Skeletal muscle satellite cell (primary cell): Measurements from ENCODE around the gene TTLL4.

ENCODE experiments used
- H3K27me3 ChIP-seq: 2 replicates; pipeline ENCODE4 v1.7.0; 2013; ENCODE audit warnings: low read length; ENCODE audit not compliant: control insufficient read depth, insufficient read depth
- H3K36me3 ChIP-seq: 2 replicates; pipeline ENCODE4 v1.7.0; 2013; ENCODE audit warnings: mild to moderate bottlenecking, control low read depth, low read length; ENCODE audit not compliant: insufficient read depth
- H3K4me1 ChIP-seq: 2 replicates; pipeline ENCODE4 v1.7.0; 2013; ENCODE audit warnings: low read length; ENCODE audit not compliant: control insufficient read depth, insufficient read depth
- H3K4me2 ChIP-seq: 2 replicates; pipeline ENCODE4 v1.7.0; 2013; ENCODE audit warnings: mild to moderate bottlenecking, low read length
- H3K4me3 ChIP-seq: 2 replicates; pipeline ENCODE4 v1.7.0; 2013; ENCODE audit warnings: low read length
- H3K9ac ChIP-seq: 2 replicates; pipeline ENCODE4 v1.7.0; 2013; ENCODE audit warnings: mild to moderate bottlenecking, low read depth, low read length, moderate library complexity
- H3K9me3 ChIP-seq: replicated peaks from 2 replicates; pipeline ENCODE4 v1.7.0; 2013; ENCODE audit warnings: mild to moderate bottlenecking, control low read depth, low read length

TTLL4 gene

DNA sequence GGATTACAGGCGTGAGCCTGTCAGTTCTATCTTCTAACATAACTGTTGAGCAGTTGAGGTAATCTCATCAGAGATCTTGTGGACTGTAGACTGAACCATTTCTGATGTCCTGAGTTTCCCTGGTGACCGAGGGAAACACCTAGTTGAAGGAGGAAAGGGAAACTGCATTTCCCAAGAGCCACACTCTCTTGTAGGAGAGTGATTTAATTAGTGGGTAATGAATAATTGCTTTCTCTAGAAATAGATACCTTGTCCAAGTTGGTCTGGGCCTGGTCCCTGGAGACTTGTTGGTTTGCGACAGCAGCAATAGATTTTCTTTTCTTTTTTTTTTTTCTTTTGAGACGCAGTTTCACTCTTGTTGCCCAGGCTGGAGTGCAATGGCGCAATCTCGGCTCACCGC, 7.4 kb downstream of the TTLL4 start:
- Histone ChIP-seq H3K9ac (no peak overlapping the region), H3K9me3 (no peaks in the 10 kb centered on the region), H3K27me3 (no peaks in the 10 kb centered on the region), H3K4me1 (no peaks in the 10 kb centered on the region), H3K36me3 (no peaks in the 10 kb centered on the region), H3K4me2 (no peak overlapping the region), H3K4me3 (no peak overlapping the region)

DNA sequence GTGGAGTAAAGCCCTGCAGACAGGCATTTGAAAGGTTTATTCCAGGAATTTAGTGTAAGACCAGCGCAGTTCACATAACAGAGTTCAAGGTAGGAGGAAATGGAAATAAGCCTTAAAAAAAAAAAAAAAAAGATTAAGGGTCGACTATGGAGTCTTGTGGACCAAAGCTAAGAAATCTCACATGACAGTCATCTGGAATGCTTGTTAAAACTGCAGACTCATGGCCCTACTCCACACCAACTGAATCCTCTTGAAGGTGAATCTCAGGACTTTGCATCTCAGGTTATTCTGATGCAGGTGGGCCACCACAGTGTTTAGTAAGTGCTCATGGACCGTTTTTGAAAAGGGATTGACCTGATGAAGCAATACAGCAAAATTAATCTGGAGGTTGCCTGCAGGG, 8.8 kb downstream of the TTLL4 start:
- H3K4me2 ChIP-seq: no peak overlapping the region
- H3K27me3 ChIP-seq: no peaks in the 10 kb centered on the region
- H3K4me1 ChIP-seq: no peaks in the 10 kb centered on the region
- H3K9me3 ChIP-seq: no peaks in the 10 kb centered on the region
- H3K9ac ChIP-seq: no peak overlapping the region
- no peaks in the 10 kb centered on the region for H3K36me3 ChIP-seq
- no peak overlapping the region for H3K4me3 ChIP-seq

DNA sequence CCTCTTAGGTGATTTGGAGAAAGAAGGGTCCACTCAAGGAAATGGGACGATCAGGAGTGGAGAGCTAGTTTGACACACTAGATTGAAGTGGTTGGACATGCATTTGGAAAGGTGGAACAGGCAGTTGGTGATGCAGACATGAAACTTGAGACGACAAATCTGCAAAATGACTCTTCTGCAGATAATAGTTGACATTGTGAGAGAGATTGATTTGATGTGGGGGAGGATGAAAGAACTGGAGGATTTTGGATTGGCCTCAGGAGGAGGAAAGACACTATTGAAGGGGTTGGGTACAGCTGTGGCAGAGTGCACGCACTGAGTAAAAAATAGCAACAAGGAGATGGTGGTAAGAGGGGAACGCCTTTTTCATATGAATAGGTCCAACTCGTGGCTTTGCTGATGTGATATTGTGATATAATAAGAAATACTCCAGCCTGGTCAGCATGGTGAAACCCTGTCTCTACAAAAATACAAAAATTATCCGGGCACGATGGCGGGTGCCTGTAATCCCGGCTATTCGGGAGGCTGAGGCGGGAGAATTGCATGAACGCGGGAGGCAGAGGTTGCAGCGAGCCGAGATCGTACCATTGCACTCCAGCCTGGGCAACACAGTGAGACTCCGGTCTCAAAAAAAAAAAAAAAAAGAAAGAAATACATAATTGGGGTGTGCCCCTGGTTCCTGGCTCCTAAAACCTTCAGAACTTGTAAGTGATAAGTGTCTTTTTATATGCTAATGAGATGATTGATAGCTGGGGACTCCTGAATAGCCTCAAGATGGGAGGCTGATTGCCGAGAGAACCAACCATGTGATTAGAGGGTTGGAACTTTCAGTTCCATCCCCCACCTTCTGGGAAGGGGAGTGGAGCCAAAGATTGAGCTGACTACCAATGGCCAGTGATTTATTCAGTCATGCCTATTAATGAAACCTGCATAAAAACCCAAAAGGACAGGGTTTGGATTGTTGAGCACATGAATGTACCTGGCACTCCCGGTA, 9.7 kb downstream of the TTLL4 start:
- H3K36me3 ChIP-seq: no peaks in the 10 kb centered on the region
- no peaks in the 10 kb centered on the region for H3K27me3 ChIP-seq
- H3K9me3 ChIP-seq: no peaks in the 10 kb centered on the region
- H3K4me1 ChIP-seq: no peaks in the 10 kb centered on the region
- no peak overlapping the region for H3K4me2 ChIP-seq
- no peak overlapping the region for H3K9ac ChIP-seq
- H3K4me3 ChIP-seq: no peak overlapping the region

DNA sequence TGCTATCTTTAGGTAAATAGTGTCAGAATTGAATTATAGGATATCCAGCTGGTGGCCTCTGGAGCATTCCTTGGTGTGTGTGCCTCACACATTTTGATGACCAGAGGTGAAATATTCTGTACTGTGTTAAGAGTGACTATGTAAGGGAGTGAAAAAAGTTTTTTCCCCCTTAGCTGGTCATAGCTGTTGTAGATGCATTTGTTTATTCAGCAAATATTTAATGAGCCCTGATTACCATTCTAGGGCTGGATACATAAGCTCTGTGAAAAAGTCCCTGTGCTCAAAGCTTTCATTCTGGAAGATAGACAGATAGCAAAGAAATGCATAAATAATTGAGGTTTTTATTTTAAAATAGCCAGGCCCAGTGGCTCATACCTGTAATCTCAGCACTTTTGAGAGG, 10.9 kb downstream of the TTLL4 start:
- Histone ChIP-seq H3K4me3 (no peak overlapping the region), H3K9me3 (no peaks in the 10 kb centered on the region), H3K27me3 (no peaks in the 10 kb centered on the region), H3K36me3 (no peaks in the 10 kb centered on the region), H3K4me1 (no peaks in the 10 kb centered on the region), H3K9ac (no peak overlapping the region), H3K4me2 (no peak overlapping the region)

DNA sequence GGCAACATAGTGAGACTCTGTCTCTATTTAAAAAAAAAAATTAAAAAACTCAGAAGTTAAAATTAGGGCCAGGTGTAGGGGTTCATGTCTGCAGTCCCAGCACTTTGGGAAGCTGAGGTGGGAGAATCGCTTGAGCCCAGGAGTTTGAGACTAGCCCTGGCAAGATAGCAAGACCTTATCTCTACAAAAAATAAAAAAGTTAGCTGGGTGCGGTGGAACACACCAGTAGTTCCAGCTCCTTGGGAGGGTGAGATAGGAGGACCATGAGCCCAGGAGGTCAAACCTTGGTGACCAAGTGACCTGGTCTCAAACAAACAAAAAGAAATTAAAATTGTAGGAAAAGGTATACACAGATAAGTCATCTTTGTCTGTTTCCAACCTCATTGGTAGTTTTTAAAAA, 11.3 kb downstream of the TTLL4 start:
- Histone ChIP-seq H3K36me3 (no peaks in the 10 kb centered on the region), H3K9me3 (no peaks in the 10 kb centered on the region), H3K4me2 (no peak overlapping the region), H3K27me3 (no peaks in the 10 kb centered on the region), H3K4me1 (no peaks in the 10 kb centered on the region), H3K4me3 (no peak overlapping the region), H3K9ac (no peak overlapping the region)

DNA sequence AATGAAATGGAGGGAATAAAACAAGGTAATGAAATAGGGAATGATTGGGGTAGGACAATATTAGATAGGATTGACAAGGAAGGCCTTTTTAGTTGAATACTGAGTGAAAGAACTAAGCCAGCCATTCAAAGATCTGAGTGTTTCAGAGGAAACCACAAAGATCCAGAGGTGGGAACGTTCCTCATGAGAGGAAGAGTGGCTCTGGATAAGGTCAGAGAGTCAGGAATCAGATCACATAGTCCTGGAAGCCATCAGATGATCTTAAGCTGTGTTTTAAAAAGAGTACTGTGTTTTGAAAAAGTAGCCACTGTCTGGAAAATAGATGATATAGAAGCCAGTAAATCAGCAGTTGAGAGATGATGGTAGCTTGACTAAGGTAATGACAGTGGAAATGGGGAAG, 11.8 kb downstream of the TTLL4 start:
- H3K36me3 ChIP-seq: no peaks in the 10 kb centered on the region
- no peaks in the 10 kb centered on the region for H3K27me3 ChIP-seq
- H3K4me1 ChIP-seq: no peaks in the 10 kb centered on the region
- no peak overlapping the region for H3K4me2 ChIP-seq
- H3K9me3 ChIP-seq: no peaks in the 10 kb centered on the region
- H3K9ac ChIP-seq: no peak overlapping the region
- no peak overlapping the region for H3K4me3 ChIP-seq

DNA sequence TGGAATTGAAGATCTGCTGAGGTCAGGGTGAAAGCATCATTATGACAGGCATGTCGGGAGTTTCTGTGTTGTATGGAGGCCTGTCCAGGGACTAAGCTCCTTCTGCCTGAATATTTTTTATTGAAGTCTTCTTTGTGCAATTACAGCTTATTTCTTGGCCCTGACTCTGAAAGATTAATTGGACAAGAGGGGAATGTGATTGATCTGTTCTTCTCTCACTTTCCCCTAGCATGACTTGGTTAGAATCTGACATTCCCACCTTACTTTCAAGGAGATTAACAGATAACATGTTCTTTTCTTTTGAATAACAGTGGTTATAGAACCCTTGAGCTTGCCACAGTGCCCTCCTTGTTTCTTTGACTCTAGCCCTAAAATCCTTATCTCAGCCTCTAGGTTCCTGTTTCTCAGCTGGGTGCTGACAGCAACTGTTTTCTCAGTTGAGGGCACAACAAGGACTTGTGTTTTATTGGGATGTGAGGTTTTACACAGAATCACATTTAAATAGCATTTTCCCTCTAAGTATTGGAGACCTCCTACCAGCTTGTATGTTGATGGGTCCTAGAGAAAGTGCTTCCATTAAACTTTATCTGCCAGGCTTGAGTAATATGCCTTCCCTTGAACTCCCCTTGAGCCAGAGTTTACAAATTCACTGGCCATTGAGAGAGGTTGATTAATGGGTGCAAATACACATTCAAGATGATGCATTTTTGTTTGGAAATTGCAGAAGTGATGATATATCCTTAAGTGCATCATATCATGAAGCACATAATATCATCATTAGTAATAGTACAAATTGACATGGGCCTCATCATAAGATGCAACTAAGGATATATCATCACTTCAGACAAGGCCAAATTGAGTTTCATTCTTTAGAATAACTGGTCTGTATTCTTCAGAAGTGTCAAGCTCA, 12.5 kb downstream of the TTLL4 start:
- Histone ChIP-seq H3K4me2 (no peak overlapping the region), H3K9me3 (peaks cover 3% of the 10 kb centered on the region), H3K4me3 (no peak overlapping the region), H3K36me3 (no peaks in the 10 kb centered on the region), H3K4me1 (no peaks in the 10 kb centered on the region), H3K27me3 (no peaks in the 10 kb centered on the region), H3K9ac (no peak overlapping the region)

DNA sequence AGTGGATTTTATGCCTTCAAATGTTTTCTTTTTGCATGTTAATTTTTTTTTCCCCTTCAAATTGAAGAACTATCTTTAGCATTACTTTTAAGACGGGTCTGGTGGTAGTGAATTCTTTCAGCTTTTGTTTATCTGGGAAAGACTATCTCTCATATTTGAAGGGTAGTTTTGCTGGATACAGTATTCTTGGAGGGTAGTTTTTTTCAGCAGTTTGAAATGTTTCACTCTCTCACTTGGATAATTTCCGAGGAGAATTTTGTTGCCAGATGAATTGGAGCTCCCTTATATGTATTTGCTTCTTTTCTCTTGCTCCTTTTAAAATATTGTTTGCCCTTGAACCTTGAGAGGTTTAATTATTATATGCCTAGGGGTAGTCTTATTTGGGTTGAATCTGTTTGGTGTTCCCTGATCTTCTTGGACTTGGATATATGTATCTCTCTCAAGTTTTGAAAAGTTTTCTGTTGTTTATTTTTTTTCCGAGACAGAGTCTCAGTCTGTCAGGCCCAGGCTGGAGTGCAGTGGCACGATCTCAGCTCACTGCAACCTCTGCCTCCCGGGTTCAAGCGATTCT, 15.5 kb downstream of the TTLL4 start:
- Histone ChIP-seq H3K27me3 (no peaks in the 10 kb centered on the region), H3K36me3 (no peaks in the 10 kb centered on the region), H3K9me3 (peaks cover 3% of the 10 kb centered on the region), H3K4me1 (no peaks in the 10 kb centered on the region), H3K4me3 (no peak overlapping the region), H3K4me2 (no peak overlapping the region), H3K9ac (no peak overlapping the region)

DNA sequence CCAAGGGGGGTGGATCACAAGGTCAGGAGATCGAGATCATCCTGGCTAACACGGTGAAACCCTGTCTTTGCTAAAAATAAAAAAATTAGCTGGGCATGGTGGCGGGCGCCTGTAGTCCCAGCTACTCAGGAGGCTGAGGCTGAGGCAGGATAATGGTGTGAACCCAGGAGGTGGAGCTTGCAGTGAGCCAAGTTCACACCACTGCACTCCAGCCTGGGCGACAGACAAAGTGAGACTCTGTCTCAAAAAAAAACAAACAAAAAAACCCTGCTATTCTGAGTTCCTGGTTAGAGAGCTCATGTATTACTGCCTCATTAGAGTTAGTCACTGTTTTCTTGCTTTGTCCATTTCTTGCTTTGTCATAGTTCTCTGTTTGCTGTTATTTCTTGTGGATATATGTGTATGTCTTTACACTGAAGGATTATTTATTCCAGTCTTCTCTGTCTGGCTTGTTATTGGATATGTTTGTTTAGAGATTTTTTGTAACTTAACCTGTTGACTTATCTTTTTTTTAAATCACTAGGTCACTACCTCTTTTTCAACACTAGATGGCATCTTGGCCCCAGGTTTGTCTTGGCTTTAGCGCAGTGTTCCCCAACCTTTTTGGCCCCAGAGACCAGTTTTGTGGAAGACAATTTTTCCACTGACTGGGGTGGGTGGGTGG, 17.0 kb downstream of the TTLL4 start:
- Histone ChIP-seq H3K36me3 (no peaks in the 10 kb centered on the region), H3K9ac (no peak overlapping the region), H3K4me1 (peaks cover 13% of the 10 kb centered on the region), H3K4me2 (no peak overlapping the region), H3K27me3 (no peaks in the 10 kb centered on the region), H3K4me3 (no peak overlapping the region), H3K9me3 (peaks cover 3% of the 10 kb centered on the region)

DNA sequence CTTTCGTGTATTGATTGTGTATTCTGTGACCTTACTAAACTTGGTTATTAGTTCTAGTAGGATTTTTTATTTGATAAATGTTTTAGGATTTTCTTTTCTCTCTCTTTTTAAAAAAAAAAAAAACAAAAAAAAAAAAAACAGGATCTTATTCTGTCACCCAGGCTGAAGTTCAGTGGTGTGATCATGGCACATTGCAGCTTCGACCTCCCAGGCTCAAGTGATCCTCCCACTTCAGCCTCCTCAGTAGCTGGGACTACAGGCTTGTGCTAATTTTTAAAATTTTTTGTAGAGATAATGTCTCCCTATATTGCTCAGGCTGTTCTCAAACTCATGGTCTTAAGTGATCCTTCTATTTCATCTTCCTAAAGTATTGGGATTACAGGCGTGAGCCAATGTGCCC, 19.0 kb downstream of the TTLL4 start:
- H3K27me3 ChIP-seq: no peaks in the 10 kb centered on the region
- H3K36me3 ChIP-seq: no peaks in the 10 kb centered on the region
- H3K9ac ChIP-seq: no peak overlapping the region
- peaks cover 3% of the 10 kb centered on the region for H3K9me3 ChIP-seq
- H3K4me3 ChIP-seq: no peak overlapping the region
- peaks cover 31% of the 10 kb centered on the region for H3K4me1 ChIP-seq
- no peak overlapping the region for H3K4me2 ChIP-seq
